HG02973 (cell line): ENCODE data around the gene GRPR.
"Not testable (repeated sequence)": the region's sequence is repeated elsewhere in the genome, so short reads cannot be mapped to it uniquely, and the experiment has no call there.

Experiments used
- ATAC-seq: cut with Tn5 transposase; IDR thresholded peaks from one replicate; pipeline ENCODE4 v1.9.1; 2021; ENCODE audit warnings: moderate library complexity; ENCODE audit not compliant: unreplicated experiment

Gene GRPR

GRCh38 chrX:16136080-16136479 lies 12.7 kb downstream of the GRPR start:
- ATAC-seq = no peak

DNA sequence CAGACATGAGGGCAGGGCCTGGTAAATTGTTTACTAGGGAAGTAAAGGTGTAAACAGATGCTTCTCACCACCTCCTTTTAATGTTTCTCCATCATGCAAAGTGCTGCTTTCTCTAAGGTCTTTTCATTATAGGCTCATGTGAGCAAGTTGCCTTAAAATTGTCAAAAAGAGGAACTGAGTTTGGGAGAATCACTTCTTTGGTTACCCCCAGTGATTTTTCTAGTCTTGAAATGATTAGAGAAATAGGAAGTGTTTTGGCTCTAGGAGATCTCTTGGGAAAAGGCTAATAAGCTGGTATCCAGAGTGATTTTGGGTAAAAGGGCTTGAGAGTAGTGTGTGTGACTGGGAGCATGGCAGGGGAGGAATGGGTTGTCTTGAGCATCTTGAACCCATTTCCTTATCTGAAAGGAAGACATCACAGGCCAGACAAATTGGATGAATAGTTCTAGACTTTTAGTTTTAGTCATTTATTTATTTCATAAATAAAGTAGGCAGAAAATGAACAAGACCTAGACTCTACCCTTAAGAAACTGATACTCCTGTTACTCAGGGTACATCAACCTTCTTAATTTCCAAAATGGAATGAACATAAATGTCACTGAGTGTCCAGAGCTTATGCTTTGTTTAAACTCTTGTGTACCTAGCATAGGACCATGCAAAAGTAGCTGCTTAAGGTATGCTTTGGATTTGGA lies 14.2 kb downstream of the GRPR start:
- ATAC-seq = peak; percentile 69

DNA sequence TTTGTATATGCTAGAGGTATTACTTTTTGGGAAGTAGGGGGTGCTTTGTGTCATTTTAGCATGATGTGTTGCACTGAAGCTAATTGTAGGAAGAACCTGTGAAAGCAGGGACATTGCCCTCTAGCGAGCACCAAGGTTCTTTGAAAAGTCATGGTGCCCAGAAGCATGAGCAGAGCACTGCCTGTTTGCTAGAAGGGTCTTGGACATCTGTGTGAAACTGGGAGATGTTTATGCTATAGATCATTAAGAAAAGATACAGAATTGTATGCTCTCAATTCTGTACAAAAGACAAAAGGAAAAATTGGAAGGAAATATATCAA lies 14.7 kb downstream of the GRPR start:
- peak; percentile 23 for ATAC-seq

- no peak for ATAC-seq
Measured at GRCh38 chrX:16140448-16140847, 17.1 kb downstream of the GRPR start.

DNA sequence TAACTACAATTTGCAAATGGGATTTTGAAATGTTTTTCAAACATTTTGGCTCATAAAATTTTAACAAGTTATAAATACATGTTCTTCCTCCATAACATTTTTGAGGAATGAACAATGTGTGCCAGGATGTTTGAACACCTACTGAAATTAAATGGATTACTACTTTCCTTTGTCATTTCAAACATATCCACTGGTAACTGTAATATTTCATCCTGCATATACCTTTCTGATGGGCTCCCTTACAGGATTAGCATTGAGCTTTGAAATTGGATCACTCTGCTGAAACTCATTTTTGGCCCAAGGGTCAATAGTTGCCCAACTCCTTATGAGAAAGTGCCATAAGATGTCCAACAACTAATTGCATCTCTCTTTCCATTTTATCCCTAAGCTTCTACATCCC lies 17.6 kb downstream of the GRPR start:
- no peak for ATAC-seq

DNA sequence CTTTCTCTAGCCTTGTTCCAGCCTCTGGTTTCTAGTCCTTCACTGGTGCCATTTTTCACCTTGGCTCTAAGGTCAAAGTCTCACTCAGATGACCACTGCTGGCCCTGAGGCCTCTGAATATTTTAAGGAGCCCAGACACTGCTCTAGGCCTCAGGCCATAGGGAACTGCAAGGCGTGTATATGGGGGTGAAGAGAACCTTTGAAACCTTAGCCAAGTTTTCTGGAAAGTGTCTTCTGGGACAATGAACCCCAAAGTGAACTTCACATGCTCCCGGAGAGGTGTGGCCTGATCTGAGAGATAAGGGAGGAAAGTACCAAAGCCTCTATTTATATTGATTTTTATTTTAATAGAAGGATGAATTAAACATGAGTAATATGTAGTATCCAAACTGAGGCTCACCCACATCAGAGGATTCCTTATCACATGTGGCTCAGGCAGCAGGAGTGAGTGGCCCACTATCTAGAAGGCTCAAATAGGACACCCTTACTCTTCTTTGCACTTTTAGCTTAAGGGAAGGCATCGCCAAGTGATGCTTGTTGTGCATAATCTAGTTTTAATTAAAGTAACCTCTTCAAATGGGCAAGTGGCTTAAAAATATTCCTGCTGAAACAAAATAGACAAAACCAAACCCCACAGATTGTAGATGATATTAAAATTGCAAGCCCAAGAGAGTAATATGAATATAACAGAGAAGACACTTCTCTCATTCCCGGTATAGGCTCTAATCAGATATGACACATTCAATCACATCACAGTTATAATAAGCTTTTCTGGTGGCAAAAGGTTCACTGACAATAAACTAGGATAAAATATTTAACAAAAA lies 18.3 kb downstream of the GRPR start:
- no peak for ATAC-seq

DNA sequence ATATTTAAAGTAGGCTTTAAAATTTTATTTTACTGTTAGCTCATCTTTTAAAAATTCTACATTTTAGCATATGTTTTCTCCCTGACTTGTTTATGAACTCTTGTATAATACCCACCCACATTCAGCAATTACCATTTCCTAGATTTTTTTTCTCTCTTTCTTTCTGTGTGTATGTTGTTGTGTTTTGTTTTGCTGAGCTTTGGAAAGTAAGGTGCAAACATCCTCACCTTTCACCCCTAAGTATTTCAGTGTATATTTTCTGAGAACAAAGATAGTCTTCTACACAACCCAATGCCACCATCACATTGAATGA lies 18.8 kb downstream of the GRPR start:
- no peak for ATAC-seq

DNA sequence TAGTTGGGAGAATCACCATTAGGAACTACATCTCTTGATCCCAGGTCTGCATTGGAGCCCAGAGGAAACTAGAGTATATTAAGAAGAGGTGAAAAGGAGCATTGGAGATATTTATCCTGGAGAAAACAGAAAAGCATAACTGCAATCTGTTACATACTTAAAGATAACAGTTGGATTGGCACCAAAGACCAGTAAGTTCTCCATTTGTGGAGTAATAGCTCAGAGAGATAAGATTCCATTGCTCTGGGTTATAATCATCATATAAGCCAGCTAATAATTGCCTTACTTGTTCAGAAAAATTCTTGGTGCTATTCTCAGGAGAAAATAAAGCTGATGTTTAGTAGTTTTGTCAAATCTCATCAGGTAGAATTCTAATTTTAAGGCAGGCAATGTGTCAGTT lies 20.6 kb downstream of the GRPR start:
- no peak for ATAC-seq

DNA sequence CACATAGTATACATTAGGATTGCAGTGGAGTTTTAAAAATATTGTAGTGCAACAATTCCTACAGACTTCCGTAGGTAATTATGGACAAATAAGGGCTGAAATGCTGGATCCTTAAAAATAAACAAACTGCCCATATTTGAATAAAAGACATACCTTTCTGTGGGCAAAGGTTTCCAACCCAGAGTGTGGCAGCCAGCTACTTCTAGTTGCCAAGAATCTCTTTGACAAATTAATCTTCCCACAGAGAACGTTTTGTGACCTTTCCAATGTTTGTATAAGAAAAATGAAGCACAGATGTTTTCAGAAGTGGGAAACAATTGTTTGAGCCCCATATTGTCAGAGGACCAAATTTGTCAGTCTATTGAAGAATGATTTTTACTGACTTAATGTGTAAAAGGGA lies 21.1 kb downstream of the GRPR start:
- ATAC-seq = no peak

GRCh38 chrX:16145093-16145492 lies 21.7 kb downstream of the GRPR start:
- ATAC-seq = not testable (repeated sequence)

DNA sequence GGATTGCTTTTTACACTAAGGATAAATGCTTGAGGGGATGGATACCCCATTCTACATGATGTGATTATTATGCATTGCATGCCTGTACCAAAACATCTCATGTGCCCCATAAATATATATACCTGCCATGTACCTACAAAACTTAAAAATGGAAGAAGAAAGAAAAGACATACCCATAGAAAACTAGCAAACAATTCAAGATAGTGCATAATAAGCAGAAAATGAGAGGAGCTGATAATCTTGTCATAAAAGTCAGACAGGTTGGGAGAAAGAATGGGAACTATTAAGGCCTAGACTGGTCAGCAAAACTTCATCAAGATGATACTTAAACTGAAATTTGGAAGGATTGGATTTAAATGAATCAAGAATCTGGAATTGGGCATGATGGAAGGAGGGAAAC lies 22.3 kb downstream of the GRPR start:
- ATAC-seq = no peak

DNA sequence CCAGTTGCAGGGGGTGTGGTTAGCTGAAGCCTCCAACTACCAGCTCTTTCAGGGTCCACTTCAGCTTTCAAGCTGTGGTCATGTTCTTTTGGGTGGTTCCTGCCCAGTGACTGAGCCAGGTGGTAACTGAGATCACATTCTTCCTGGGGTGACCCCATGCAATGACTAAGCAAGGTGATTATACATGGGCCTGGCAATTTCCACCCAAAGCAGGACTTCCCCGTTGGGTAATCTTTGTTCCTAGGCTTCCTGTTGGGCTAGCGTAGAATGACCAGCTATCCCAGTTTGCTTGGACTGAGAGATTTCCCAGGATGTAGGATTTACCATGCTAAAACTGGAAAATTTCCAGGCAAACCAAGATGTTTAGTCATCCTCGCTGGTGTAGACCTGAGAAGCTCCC lies 25.5 kb downstream of the GRPR start:
- ATAC-seq = no peak

DNA sequence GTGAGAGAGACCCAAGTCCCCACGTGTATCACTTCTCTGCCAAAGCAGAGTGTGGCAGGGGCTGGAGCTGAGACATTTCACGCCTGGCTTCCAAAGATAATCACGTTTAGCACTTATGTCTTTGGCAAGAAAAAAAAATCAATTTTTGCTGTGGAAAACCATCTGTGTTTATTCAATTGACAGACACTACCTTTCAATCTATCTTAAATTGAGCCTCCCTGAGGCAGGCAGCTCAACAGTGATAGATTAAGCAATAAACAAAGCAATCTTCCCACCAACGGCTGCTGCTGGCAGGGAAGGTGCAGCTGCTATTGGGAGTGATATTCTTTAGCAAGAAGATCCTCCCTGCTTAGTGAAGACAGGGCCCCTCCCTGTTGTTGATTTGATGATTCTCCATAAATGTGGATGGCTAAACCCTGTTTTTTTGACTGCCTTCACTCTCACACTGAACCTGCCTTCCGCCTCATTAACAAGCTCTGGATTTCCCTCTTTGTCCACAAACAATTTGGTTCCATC lies 32.3 kb downstream of the GRPR start:
- no peak for ATAC-seq

DNA sequence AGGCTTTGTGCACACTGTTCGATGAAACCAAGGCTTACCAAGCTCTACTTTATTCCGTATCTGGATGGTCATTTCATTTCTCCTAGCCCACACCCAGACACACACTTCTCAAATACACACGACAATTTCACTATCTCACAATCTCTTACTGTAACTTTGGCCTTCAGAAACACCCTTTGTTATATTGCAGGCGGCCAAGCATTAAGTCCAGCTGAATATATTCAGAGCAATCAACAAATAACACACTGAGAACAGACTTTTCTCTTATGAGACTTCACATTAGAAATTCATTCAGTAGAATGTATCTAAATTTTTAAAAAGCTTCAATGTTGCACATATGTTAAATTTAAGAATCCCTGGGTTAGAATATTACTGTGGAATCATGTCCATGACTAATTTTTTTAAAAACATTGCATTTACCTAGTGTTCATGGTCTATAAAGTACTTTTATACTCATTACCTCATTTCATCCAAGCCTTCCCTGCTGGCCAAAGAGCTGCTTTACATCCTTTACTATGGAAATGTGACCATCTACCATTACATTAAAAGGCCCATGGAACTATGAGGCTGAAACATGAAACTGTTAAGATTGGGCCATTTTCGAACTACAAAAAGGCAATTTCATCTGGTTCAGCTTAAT lies 33.4 kb downstream of the GRPR start:
- no peak for ATAC-seq

DNA sequence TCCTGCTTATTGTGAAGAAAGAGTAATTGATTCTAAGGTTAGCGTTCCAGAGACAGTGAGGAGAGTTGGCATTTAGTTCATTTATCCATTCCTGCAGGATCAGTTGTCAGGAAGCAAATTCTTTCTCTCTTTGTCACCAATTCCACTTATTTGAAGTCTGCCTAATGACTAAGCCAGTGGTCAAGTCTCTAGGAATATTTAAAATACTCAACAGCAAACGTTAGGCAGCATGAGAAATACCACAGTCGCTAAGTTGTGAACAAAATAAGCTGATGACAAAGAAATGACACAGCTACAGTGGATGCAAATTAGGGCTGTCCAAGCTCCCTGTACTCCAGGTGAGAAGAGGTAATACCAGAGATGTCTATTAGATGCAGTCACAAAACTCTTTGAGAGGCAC lies 37.4 kb downstream of the GRPR start:
- ATAC-seq = no peak

DNA sequence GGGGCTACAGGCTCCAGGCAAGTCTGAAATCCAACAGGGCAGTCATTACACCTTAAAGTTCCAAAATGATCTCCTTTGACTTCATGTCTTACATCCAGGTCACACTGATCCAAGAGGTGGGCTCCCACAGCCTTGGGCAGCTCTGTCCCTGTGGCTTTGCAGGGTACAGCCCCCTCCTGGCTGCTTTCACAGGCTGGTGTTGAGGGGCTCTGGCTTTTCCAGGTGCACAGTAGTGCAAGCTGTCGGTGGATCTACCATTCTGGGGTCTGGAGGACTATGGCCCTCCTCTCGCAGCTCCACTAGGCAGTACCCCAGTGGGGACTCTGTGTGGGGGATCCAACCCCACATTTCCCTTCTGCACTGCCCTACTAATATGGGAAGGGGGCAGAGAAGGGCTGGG lies 37.8 kb downstream of the GRPR start:
- not testable (repeated sequence) for ATAC-seq

- ATAC-seq = no peak
Measured at GRCh38 chrX:16162391-16162790, 39.0 kb downstream of the GRPR start.

GRCh38 chrX:16164748-16165147 lies 41.4 kb downstream of the GRPR start:
- no peak for ATAC-seq

- ATAC-seq = no peak
Measured at GRCh38 chrX:16167181-16167580, 43.8 kb downstream of the GRPR start, which contains the start of gene MAGEB17. TSS of gene MAGEB17 (plus strand) at chrX:16167481. CDS start at chrX:16170383, 2,902 bp downstream.

- ATAC-seq = no peak
Measured at GRCh38 chrX:16171039-16171438, 47.7 kb downstream of the GRPR start.

DNA sequence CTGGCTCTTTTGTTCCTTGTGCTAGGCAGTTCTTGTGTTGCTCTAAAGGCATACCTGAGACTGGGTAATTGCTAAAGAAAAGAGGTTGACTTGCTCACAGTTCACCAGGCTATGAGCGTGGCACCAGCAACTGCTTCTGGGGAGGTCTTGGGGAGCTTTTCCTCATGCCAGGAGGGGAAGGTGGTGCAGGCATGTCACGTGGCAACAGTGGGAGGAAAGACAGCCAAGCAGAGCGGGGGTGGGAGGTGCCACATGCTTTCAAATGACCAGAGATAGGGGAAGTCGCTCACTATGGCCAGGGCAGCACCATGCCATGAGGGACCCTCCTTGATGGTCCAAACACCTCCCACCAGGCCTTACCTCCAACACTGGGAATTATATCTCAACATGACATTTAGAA lies 48.6 kb downstream of the GRPR start:
- ATAC-seq = no peak

DNA sequence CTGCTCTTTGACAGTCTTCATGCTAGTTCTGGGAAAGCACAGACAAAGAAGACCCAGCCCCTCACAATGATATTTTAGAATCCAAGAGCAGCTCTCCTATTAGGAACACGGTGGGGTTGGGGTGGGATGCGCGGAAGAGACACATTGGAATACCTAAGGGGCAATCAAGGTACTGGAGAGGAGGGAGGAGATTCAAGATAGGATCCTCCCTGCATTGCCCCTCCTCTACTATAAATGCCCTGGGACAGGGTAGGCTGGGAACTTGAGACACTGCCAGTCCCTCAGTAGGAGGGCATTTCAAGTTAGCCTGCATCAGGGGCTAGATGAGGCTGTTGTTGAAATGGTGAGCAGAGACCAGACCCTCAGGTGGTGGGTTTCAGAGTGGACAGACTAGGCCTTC lies 49.0 kb downstream of the GRPR start:
- no peak for ATAC-seq
